ENCODE measurements around the gene HBG2. TPM values are rescaled to one million over a fixed set of nuclear protein-coding genes. Genes with fewer than 3 reads are reported as not detected.
A peak's percentile ranks its signal among the peaks of the same experiment; 100 is the strongest.

Gene HBG2
- total RNA-seq, 2 experiments from 2014 or later, result not detected

- ChIA-PET CTCF (interaction anchor here (0.8 kb wide), 1 partner anchor 9 kb away, joined by 3 read pairs; no protein-coding TSS in a partner anchor), POLR2A (no interaction called here)
- H3K27ac Mint-ChIP-seq, result no peak overlapping the region
- H3K36me3 Mint-ChIP-seq, result no peaks in the 10 kb centered on the region
- no peak for DNase-seq
- no peak overlapping the region for H3K4me3 Mint-ChIP-seq
- H3K27me3 Mint-ChIP-seq, result peaks cover 2% of the 10 kb centered on the region
- no peaks in the 10 kb centered on the region for H3K9me3 Mint-ChIP-seq
- intact Hi-C loops (cut with micrococcal nuclease), result no loop called here
- no peaks in the 10 kb centered on the region for H3K4me1 Mint-ChIP-seq (ENCODE audit: low read depth)
Measured at GRCh38 chr11:5288906-5289550, 34.4 kb upstream of the HBG2 start.

- Mint-ChIP-seq H3K4me1 (ENCODE audit: low read depth) (no peaks in the 10 kb centered on the region), H3K9me3 (no peaks in the 10 kb centered on the region), H3K27me3 (peaks cover 2% of the 10 kb centered on the region), H3K36me3 (no peaks in the 10 kb centered on the region), H3K4me3 (no peak overlapping the region), H3K27ac (no peak overlapping the region)
- DNase-seq, result no peak
- ChIA-PET POLR2A (no interaction called here), CTCF (interaction anchor here (0.8 kb wide), 1 partner anchor 10 kb away, joined by 3 read pairs; no protein-coding TSS in a partner anchor)
- intact Hi-C loops (cut with micrococcal nuclease), result no loop called here
Measured at GRCh38 chr11:5288108-5288905, 33.7 kb upstream of the HBG2 start.

GRCh38 chr11:5286901-5287300 is 32.3 kb upstream of the HBG2 start:
- H3K27ac Mint-ChIP-seq, result no peak overlapping the region
- DNase-seq, result no peak
- H3K36me3 Mint-ChIP-seq, result no peaks in the 10 kb centered on the region
- no peaks in the 10 kb centered on the region for H3K9me3 Mint-ChIP-seq
- POLR2A ChIA-PET, result no interaction called here
- intact Hi-C loops (cut with micrococcal nuclease), result no loop called here
- peaks cover 2% of the 10 kb centered on the region for H3K27me3 Mint-ChIP-seq
- no peak overlapping the region for H3K4me3 Mint-ChIP-seq
- H3K4me1 Mint-ChIP-seq (ENCODE audit: low read depth), result no peaks in the 10 kb centered on the region
- CTCF ChIA-PET, result no interaction called here

GRCh38 chr11:5286351-5286750 is 31.8 kb upstream of the HBG2 start:
- no peak overlapping the region for H3K4me3 Mint-ChIP-seq
- peaks cover 2% of the 10 kb centered on the region for H3K27me3 Mint-ChIP-seq
- ChIA-PET CTCF (no interaction called here), POLR2A (no interaction called here)
- H3K27ac Mint-ChIP-seq, result no peak overlapping the region
- H3K4me1 Mint-ChIP-seq (ENCODE audit: low read depth), result no peaks in the 10 kb centered on the region
- intact Hi-C loops (cut with micrococcal nuclease), result no loop called here
- no peaks in the 10 kb centered on the region for H3K9me3 Mint-ChIP-seq
- no peaks in the 10 kb centered on the region for H3K36me3 Mint-ChIP-seq
- DNase-seq, result no peak

GRCh38 chr11:5285703-5286340 is 31.2 kb upstream of the HBG2 start:
- no peak for DNase-seq
- H3K36me3 Mint-ChIP-seq, result no peaks in the 10 kb centered on the region
- ChIA-PET POLR2A (no interaction called here), CTCF (no interaction called here)
- no peak overlapping the region for H3K4me3 Mint-ChIP-seq
- H3K27ac Mint-ChIP-seq, result no peak overlapping the region
- no peaks in the 10 kb centered on the region for H3K9me3 Mint-ChIP-seq
- H3K27me3 Mint-ChIP-seq, result peaks cover 2% of the 10 kb centered on the region
- no peaks in the 10 kb centered on the region for H3K4me1 Mint-ChIP-seq (ENCODE audit: low read depth)
- intact Hi-C loops (cut with micrococcal nuclease), result no loop called here

DNA sequence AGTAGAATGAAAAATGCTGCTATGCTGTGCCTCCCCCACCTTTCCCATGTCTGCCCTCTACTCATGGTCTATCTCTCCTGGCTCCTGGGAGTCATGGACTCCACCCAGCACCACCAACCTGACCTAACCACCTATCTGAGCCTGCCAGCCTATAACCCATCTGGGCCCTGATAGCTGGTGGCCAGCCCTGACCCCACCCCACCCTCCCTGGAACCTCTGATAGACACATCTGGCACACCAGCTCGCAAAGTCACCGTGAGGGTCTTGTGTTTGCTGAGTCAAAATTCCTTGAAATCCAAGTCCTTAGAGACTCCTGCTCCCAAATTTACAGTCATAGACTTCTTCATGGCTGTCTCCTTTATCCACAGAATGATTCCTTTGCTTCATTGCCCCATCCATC is 30.1 kb upstream of the HBG2 start:
- Mint-ChIP-seq H3K4me3 (no peak overlapping the region), H3K36me3 (no peaks in the 10 kb centered on the region), H3K4me1 (ENCODE audit: low read depth) (no peaks in the 10 kb centered on the region), H3K27ac (no peak overlapping the region), H3K27me3 (no peaks in the 10 kb centered on the region), H3K9me3 (no peaks in the 10 kb centered on the region)
- ChIA-PET CTCF (no interaction called here), POLR2A (no interaction called here)
- DNase-seq, result no peak
- intact Hi-C loops (cut with micrococcal nuclease), result no loop called here

GRCh38 chr11:5283882-5284281 is 29.3 kb upstream of the HBG2 start:
- H3K4me1 Mint-ChIP-seq (ENCODE audit: low read depth), result no peaks in the 10 kb centered on the region
- no peak overlapping the region for H3K27ac Mint-ChIP-seq
- H3K4me3 Mint-ChIP-seq, result no peak overlapping the region
- no peaks in the 10 kb centered on the region for H3K9me3 Mint-ChIP-seq
- intact Hi-C loops (cut with micrococcal nuclease), result no loop called here
- DNase-seq, result no peak
- H3K36me3 Mint-ChIP-seq, result no peaks in the 10 kb centered on the region
- POLR2A ChIA-PET, result no interaction called here
- H3K27me3 Mint-ChIP-seq, result no peaks in the 10 kb centered on the region
- CTCF ChIA-PET, result interaction anchor here (0.6 kb wide), 1 partner anchor 80 kb away, joined by 3 read pairs; no protein-coding TSS in a partner anchor

- intact Hi-C loops (cut with micrococcal nuclease), result no loop called here
- Mint-ChIP-seq H3K4me3 (no peak overlapping the region), H3K36me3 (no peaks in the 10 kb centered on the region), H3K4me1 (ENCODE audit: low read depth) (no peaks in the 10 kb centered on the region), H3K27me3 (no peaks in the 10 kb centered on the region), H3K9me3 (no peaks in the 10 kb centered on the region), H3K27ac (no peak overlapping the region)
- POLR2A ChIA-PET, result interaction anchor here (0.6 kb wide), 1 partner anchor 72 kb away, joined by 3 read pairs; no protein-coding TSS in a partner anchor
- no peak for DNase-seq
- CTCF ChIA-PET, result no interaction called here
Measured at GRCh38 chr11:5283086-5283485, 28.5 kb upstream of the HBG2 start.

DNA sequence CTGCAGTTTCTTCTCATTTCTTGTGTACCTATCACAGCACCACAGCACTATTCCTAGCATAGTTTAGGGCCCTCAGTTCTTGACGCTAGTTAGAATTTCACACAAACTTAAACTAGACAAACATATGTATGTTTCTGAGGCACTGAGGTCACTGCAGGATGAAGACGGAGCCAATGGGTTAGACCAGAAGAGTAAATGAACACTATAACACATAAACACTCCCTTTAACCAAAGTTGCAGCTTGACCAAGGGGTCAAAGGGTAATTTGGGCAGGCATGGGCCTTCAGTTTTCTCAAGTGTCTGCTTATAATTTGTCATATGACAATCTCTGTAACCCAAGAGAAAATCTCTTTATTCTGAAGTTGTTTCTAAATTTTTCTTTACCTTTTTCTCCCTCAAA is 28.0 kb upstream of the HBG2 start:
- no peaks in the 10 kb centered on the region for H3K4me1 Mint-ChIP-seq (ENCODE audit: low read depth)
- H3K4me3 Mint-ChIP-seq, result no peak overlapping the region
- H3K9me3 Mint-ChIP-seq, result no peaks in the 10 kb centered on the region
- no peak overlapping the region for H3K27ac Mint-ChIP-seq
- intact Hi-C loops (cut with micrococcal nuclease), result no loop called here
- H3K36me3 Mint-ChIP-seq, result no peaks in the 10 kb centered on the region
- ChIA-PET POLR2A (interaction anchor here (0.6 kb wide), 1 partner anchor 72 kb away, joined by 3 read pairs; no protein-coding TSS in a partner anchor), CTCF (no interaction called here)
- no peaks in the 10 kb centered on the region for H3K27me3 Mint-ChIP-seq
- DNase-seq, result no peak

GRCh38 chr11:5281596-5281995 is 27.0 kb upstream of the HBG2 start:
- no peak for DNase-seq
- H3K27ac Mint-ChIP-seq, result no peak overlapping the region
- H3K4me3 Mint-ChIP-seq, result no peak overlapping the region
- H3K27me3 Mint-ChIP-seq, result no peaks in the 10 kb centered on the region
- no peaks in the 10 kb centered on the region for H3K36me3 Mint-ChIP-seq
- intact Hi-C loops (cut with micrococcal nuclease), result no loop called here
- no peaks in the 10 kb centered on the region for H3K4me1 Mint-ChIP-seq (ENCODE audit: low read depth)
- ChIA-PET POLR2A (no interaction called here), CTCF (no interaction called here)
- no peaks in the 10 kb centered on the region for H3K9me3 Mint-ChIP-seq

- H3K9me3 Mint-ChIP-seq, result no peaks in the 10 kb centered on the region
- DNase-seq, result peak; percentile 45
- no peak overlapping the region for H3K27ac Mint-ChIP-seq
- ChIA-PET CTCF (no interaction called here), POLR2A (no interaction called here)
- no peaks in the 10 kb centered on the region for H3K4me1 Mint-ChIP-seq (ENCODE audit: low read depth)
- intact Hi-C loops (cut with micrococcal nuclease), result no loop called here
- H3K36me3 Mint-ChIP-seq, result no peaks in the 10 kb centered on the region
- no peaks in the 10 kb centered on the region for H3K27me3 Mint-ChIP-seq
- no peak overlapping the region for H3K4me3 Mint-ChIP-seq
Measured at GRCh38 chr11:5280582-5281102, 26.1 kb upstream of the HBG2 start.

GRCh38 chr11:5279471-5280090 is 25.0 kb upstream of the HBG2 start:
- H3K27me3 Mint-ChIP-seq, result no peaks in the 10 kb centered on the region
- H3K4me3 Mint-ChIP-seq, result no peak overlapping the region
- ChIA-PET POLR2A (no interaction called here), CTCF (no interaction called here)
- H3K36me3 Mint-ChIP-seq, result no peaks in the 10 kb centered on the region
- no peaks in the 10 kb centered on the region for H3K9me3 Mint-ChIP-seq
- intact Hi-C loops (cut with micrococcal nuclease), result no loop called here
- no peak for DNase-seq
- H3K4me1 Mint-ChIP-seq (ENCODE audit: low read depth), result no peaks in the 10 kb centered on the region
- H3K27ac Mint-ChIP-seq, result no peak overlapping the region

Measured in activated CD4-positive, alpha-beta memory T cell treated with anti-CD3 and anti-CD28 coated beads for 36 hours (primary cell).